B cell (primary cell): ENCODE measurements around the gene SPHK2. TPM values are rescaled to one million over a fixed set of nuclear protein-coding genes. Genes with fewer than 3 reads are reported as not detected.

Source experiments
- ATAC-seq: fragments of 200-7000 bp; cut with Tn5 transposase; one replicate; pipeline ENCODE4 v1.10.0; 2021; ENCODE audit warnings: low read depth, mild to moderate bottlenecking, moderate number of reproducible peaks, moderate library complexity
- CTCF ChIA-PET: fragments of 350-600 bp; sonication (Branson Sonifier 250); formaldehyde crosslinking; loops from one replicate; lab custom pipeline; 2021; ENCODE audit warnings: antibody characterized with exemption, inconsistent platforms; lab: Charles Lee
- POLR2A ChIA-PET: fragments of 350-600 bp; sonication (Branson Sonifier 250); formaldehyde crosslinking; loops from one replicate; lab custom pipeline; 2021; ENCODE audit warnings: antibody characterized with exemption; lab: Charles Lee
- DNase-seq: peaks from one replicate; pipeline ENCODE4 v3.0.0; 2013
- H2AFZ ChIP-seq: 2 replicates; pipeline ENCODE4 v1.6.1; 2012; ENCODE audit warnings: mild to moderate bottlenecking, low read depth, low read length; ENCODE audit not compliant: insufficient read depth, poor library complexity, severe bottlenecking
- H3K27ac ChIP-seq, 2 donors: 1 replicate in 1 of 2; 2 replicates in 1 of 2; pipeline ENCODE4 v1.5.1; 2012 to 2013; ENCODE audit warnings: low read length in 2 of 2, mild to moderate bottlenecking in 2 of 2, moderate library complexity in 1 of 2
- H3K27me3 ChIP-seq, 4 experiments: fragments of 200-600 bp in 1 of 4; sonication (generic) in 1 of 4; replicated peaks in 1 of 4; 1 replicate in 2 of 4; 2 replicates in 2 of 4; pipeline versions ENCODE4 v1.6.1 to v1.7.0; 2013 to 2016; ENCODE audit warnings: low read length in 3 of 4, mild to moderate bottlenecking in 2 of 4, mixed read lengths in 1 of 4, moderate library complexity in 1 of 4; ENCODE audit not compliant: insufficient read depth in 4 of 4, control insufficient read depth in 3 of 4; ENCODE audit errors: control extremely low read depth in 1 of 4
- H3K36me3 ChIP-seq, 2 experiments: replicated peaks in 1 of 2; 1 replicate in 1 of 2; 2 replicates in 1 of 2; pipeline versions ENCODE4 v1.6.1 to v1.7.1; 2013; ENCODE audit warnings: low read length in 1 of 2; ENCODE audit not compliant: insufficient read depth in 2 of 2, control insufficient read depth in 1 of 2; ENCODE audit errors: control extremely low read depth in 1 of 2, extremely low read depth in 1 of 2
- H3K4me1 ChIP-seq, 2 donors: fragments of 200-600 bp in 1 of 2; sonication (generic) in 1 of 2; 1 replicate in 1 of 2; 2 replicates in 1 of 2; pipeline versions ENCODE4 v1.5.1 to v1.6.1; 2013 to 2017; ENCODE audit warnings: low read length in 2 of 2; ENCODE audit not compliant: control insufficient read depth in 2 of 2, insufficient read depth in 2 of 2
- H3K4me2 ChIP-seq: replicated peaks from 2 replicates; pipeline ENCODE3; 2012; ENCODE audit warnings: mild to moderate bottlenecking, low read depth, low read length; ENCODE audit not compliant: poor library complexity, severe bottlenecking
- H3K4me3 ChIP-seq, 5 experiments: fragments of 200-600 bp in 1 of 5; sonication (generic) in 1 of 5; 1 replicate in 3 of 5; 2 replicates in 2 of 5; pipeline versions ENCODE4 v1.5.1 to v1.7.0; 2011 to 2016; ENCODE audit warnings: low read length in 4 of 5, mild to moderate bottlenecking in 4 of 5, low read depth in 2 of 5, control low read depth in 1 of 5, moderate library complexity in 1 of 5; ENCODE audit not compliant: insufficient read depth in 1 of 5; ENCODE audit errors: control extremely low read depth in 1 of 5, extremely low read depth in 1 of 5
- H3K79me2 ChIP-seq: fragments of 200-600 bp; sonication (generic); one replicate; pipeline ENCODE4 v1.6.0; 2016; ENCODE audit warnings: low read length; ENCODE audit not compliant: control insufficient read depth, insufficient read depth
- H3K9ac ChIP-seq: fragments of 200-600 bp; sonication (generic); 2 replicates; pipeline ENCODE4 v1.6.1; 2017; ENCODE audit warnings: mild to moderate bottlenecking, low read length, moderate library complexity
- H3K9me3 ChIP-seq, 3 donors: one replicate each; pipeline versions ENCODE4 v1.6.1 to v1.7.1; 2013; ENCODE audit warnings: low read length in 2 of 3; ENCODE audit not compliant: control insufficient read depth in 2 of 3, insufficient read depth in 1 of 3; ENCODE audit errors: control extremely low read depth in 1 of 3
- H4K20me1 ChIP-seq: 2 replicates; pipeline ENCODE4 v1.6.0; 2012; ENCODE audit warnings: mild to moderate bottlenecking, low read length; ENCODE audit not compliant: insufficient read depth, control insufficient read depth, poor library complexity, severe bottlenecking
- H3K27ac Mint-ChIP-seq: one replicate; pipeline ENCODE4 v1.8.0; 2021; ENCODE audit warnings: mixed read lengths
- H3K27me3 Mint-ChIP-seq: one replicate; pipeline ENCODE4 v1.8.0; 2021; ENCODE audit warnings: mixed read lengths
- H3K4me1 Mint-ChIP-seq: one replicate; pipeline ENCODE4 v1.8.0; 2021; ENCODE audit warnings: mixed read lengths
- H3K4me3 Mint-ChIP-seq: one replicate; pipeline ENCODE4 v1.8.0; 2021; ENCODE audit warnings: mixed read lengths
- H3K9me3 Mint-ChIP-seq: one replicate; pipeline ENCODE4 v1.8.0; 2022; ENCODE audit warnings: mixed read lengths; ENCODE audit not compliant: insufficient read depth
- EZH2 ChIP-seq: IDR thresholded peaks from 2 replicates; pipeline ENCODE4 v1.6.1; 2012; ENCODE audit warnings: borderline replicate concordance, low read depth, mild to moderate bottlenecking, moderate library complexity, low read length; ENCODE audit not compliant: insufficient read depth, poor library complexity, severe bottlenecking
- WGBS: methylation state at CpG from one replicate; pipeline ENCODE4 v1.1.5; 2013; ENCODE audit warnings: missing lambda C conversion rate; ENCODE audit not compliant: insufficient coverage; 5-methylcytosine and 5-hydroxymethylcytosine counted together
- intact Hi-C: fragments of 100-400 bp; cut with micrococcal nuclease; formaldehyde crosslinking; loops from one replicate; pipeline ENCODE4 v1.10.0; 2022
- polyA plus RNA-seq: library from polyadenylated mRNA; depleted of rRNA; stranded (reverse); fragments of >200 nt; gene quantifications from 2 replicates; pipeline ENCODE4 v1.2.3, GENCODE V29; 2012
- total RNA-seq, 2 donors: library from RNA; stranded (reverse); fragments of 120-200 nt in 1 of 2; gene quantifications; 1 replicate in 1 of 2; 2 replicates in 1 of 2; pipeline versions ENCODE4 v1.2.3 to v1.2.4, GENCODE V29; 2013 to 2022
- TF ChIP-seq, protein P1 (sequence below): fragments of 200-600 bp; IDR thresholded peaks from one replicate; pipeline ENCODE4 v1.8.0; 2022; ENCODE audit warnings: antibody characterized with exemption, mild to moderate bottlenecking

Gene SPHK2
- total and polyA plus RNA-seq, 2 donors (not counting 1 experiment from before 2014, with no cell fraction given) = 17.0 to 47.3 TPM

GRCh38 chr19:48636859-48637448 is 17.6 kb downstream of the SPHK2 start, which contains the start of gene DBP:
Gene DBP, minus strand, starts transcription at chr19:48637379. Its CDS starts 385 bp downstream, at chr19:48636994.
- peaks cover 0 to 19% of the 10 kb centered on the region in 2 experiments for H3K36me3 ChIP-seq
- CTCF ChIA-PET = interaction anchor here (0.7 to 2.7 kb wide), 5 partner anchors 9 to 310 kb away, joined by 3 to 12 read pairs (median 3); partner anchors contain the start of gene CA11
- under 1% methylated on average over 40 of the region's 40 CpGs for WGBS
- Mint-ChIP-seq H3K27me3 (no peaks in the 10 kb centered on the region), H3K4me1 (peaks cover 55% of the 10 kb centered on the region), H3K9me3 (peaks cover 4% of the 10 kb centered on the region), H3K4me3 (peak within 1 kb of the TSS; percentile 96), H3K27ac (peak within 1 kb of the TSS; percentile 100)
- peak within 1 kb of the TSS; percentile 74 to 98 (median 88) for H3K4me3 ChIP-seq
- no peaks in the 10 kb centered on the region for H3K27me3 ChIP-seq
- H3K27ac ChIP-seq = peak within 1 kb of the TSS; percentile 89 to 94
- H3K4me2 ChIP-seq = peak within 1 kb of the TSS; percentile 99
- peaks cover 0 to 5% (median 0%) of the 10 kb centered on the region in 3 donors for H3K9me3 ChIP-seq
- peaks cover 45% of the 10 kb centered on the region for H4K20me1 ChIP-seq
- DNase-seq (no peak), ATAC-seq (no peak)
- intact Hi-C loops = loop anchor here (1.0 to 10.0 kb wide), 10 partner anchors 13 to 1365 kb away; partner anchors contain the start of genes C19orf73, EMP3, FLT3LG and INAFM1
- H3K4me1 ChIP-seq = peaks cover 40 to 41% of the 10 kb centered on the region in 2 donors
- POLR2A ChIA-PET = interaction anchor here (0.5 to 3.1 kb wide), 7 partner anchors 9 to 324 kb away, joined by 4 to 23 read pairs (median 6); partner anchors contain the start of genes CA11, NUCB1, RPL18 and SPHK2
- H2AFZ ChIP-seq = peak within 1 kb of the TSS; percentile 76
- H3K79me2 ChIP-seq = peaks cover 45% of the 10 kb centered on the region
- TF ChIP-seq, protein P1, sequence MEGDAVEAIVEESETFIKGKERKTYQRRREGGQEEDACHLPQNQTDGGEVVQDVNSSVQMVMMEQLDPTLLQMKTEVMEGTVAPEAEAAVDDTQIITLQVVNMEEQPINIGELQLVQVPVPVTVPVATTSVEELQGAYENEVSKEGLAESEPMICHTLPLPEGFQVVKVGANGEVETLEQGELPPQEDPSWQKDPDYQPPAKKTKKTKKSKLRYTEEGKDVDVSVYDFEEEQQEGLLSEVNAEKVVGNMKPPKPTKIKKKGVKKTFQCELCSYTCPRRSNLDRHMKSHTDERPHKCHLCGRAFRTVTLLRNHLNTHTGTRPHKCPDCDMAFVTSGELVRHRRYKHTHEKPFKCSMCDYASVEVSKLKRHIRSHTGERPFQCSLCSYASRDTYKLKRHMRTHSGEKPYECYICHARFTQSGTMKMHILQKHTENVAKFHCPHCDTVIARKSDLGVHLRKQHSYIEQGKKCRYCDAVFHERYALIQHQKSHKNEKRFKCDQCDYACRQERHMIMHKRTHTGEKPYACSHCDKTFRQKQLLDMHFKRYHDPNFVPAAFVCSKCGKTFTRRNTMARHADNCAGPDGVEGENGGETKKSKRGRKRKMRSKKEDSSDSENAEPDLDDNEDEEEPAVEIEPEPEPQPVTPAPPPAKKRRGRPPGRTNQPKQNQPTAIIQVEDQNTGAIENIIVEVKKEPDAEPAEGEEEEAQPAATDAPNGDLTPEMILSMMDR = peak; percentile 51
- TF ChIP-seq EZH2 = no peak
- H3K9ac ChIP-seq = peak within 1 kb of the TSS; percentile 82
